Mammary epithelial cell (primary cell): ENCODE results near the gene ASB4.

Experiments
- EZH2 ChIP-seq: IDR thresholded peaks from 2 replicates; pipeline ENCODE4 v1.6.1; 2012; ENCODE audit warnings: low read length, inconsistent platforms, borderline replicate concordance
- TF ChIP-seq, protein P1 (sequence below), 2 donors: IDR thresholded peaks in 1 of 2; conservative IDR thresholded peaks in 1 of 2; 2 replicates each; pipeline ENCODE4 v1.5.1; 2011 to 2012; ENCODE audit warnings: inconsistent platforms in 2 of 2, low read length in 2 of 2, mild to moderate bottlenecking in 2 of 2, control low read depth in 1 of 2, low read depth in 1 of 2; ENCODE audit not compliant: insufficient read depth in 1 of 2; ENCODE audit errors: extremely low read depth in 1 of 2

- TF ChIP-seq, protein P1, sequence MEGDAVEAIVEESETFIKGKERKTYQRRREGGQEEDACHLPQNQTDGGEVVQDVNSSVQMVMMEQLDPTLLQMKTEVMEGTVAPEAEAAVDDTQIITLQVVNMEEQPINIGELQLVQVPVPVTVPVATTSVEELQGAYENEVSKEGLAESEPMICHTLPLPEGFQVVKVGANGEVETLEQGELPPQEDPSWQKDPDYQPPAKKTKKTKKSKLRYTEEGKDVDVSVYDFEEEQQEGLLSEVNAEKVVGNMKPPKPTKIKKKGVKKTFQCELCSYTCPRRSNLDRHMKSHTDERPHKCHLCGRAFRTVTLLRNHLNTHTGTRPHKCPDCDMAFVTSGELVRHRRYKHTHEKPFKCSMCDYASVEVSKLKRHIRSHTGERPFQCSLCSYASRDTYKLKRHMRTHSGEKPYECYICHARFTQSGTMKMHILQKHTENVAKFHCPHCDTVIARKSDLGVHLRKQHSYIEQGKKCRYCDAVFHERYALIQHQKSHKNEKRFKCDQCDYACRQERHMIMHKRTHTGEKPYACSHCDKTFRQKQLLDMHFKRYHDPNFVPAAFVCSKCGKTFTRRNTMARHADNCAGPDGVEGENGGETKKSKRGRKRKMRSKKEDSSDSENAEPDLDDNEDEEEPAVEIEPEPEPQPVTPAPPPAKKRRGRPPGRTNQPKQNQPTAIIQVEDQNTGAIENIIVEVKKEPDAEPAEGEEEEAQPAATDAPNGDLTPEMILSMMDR (conservative IDR thresholded peaks at IDR 0.05 in 1 of 2, IDR thresholded peaks at IDR 0.05 in 1 of 2; ENCODE audit: extremely low read depth in 1 of 2, insufficient read depth in 1 of 2, low read depth in 1 of 2, low read length in 2 of 2): no peak
- TF ChIP-seq EZH2: no peak
These were observed 9.5 kb upstream of the ASB4 start for GRCh38 chr7:95476072-95476847.
